ENCODE results near the gene SQOR.

The SQOR gene

GRCh38 chr15:45604326-45604725 is 30.5 kb upstream of the SQOR start:
- Histone ChIP-seq H3K9ac (ENCODE audit: low read length) (no peak overlapping the region), H3K27me3 (ENCODE audit: low read depth, low read length) (no peaks in the 10 kb centered on the region), H3K27ac (ENCODE audit: low read length) (peak overlapping the region; percentile 62), H2AFZ (ENCODE audit: low read depth, low read length) (no peak overlapping the region), H3K9me3 (ENCODE audit: insufficient read depth, low read length) (no peaks in the 10 kb centered on the region), H3K79me2 (ENCODE audit: low read length) (peaks cover 13% of the 10 kb centered on the region), H3K4me3 (ENCODE audit: low read length) (no peak overlapping the region), H3K4me1 (ENCODE audit: low read length) (peaks cover 33% of the 10 kb centered on the region), H4K20me1 (ENCODE audit: insufficient read depth, low read length) (peaks cover 9% of the 10 kb centered on the region; the same call in 1 of the 2 replicates), H3K36me3 (replicated peaks; ENCODE audit: low read depth, low read length) (peaks cover 8% of the 10 kb centered on the region), H3K4me2 (ENCODE audit: low read length) (peak overlapping the region; percentile 37)
- no peak for TF ChIP-seq CTCF (IDR thresholded peaks at IDR 0.05; ENCODE audit: low read depth, low read length)

GRCh38 chr15:45606413-45606812 is 28.4 kb upstream of the SQOR start:
- no peak overlapping the region for H3K9ac ChIP-seq (ENCODE audit: low read length)
- H3K4me2 ChIP-seq (ENCODE audit: low read length): peak overlapping the region; percentile 42
- peak overlapping the region; percentile 52 for H3K27ac ChIP-seq (ENCODE audit: low read length)
- H3K4me3 ChIP-seq (ENCODE audit: low read length): no peak overlapping the region
- peaks cover 13% of the 10 kb centered on the region for H3K79me2 ChIP-seq (ENCODE audit: low read length)
- H3K27me3 ChIP-seq (ENCODE audit: low read depth, low read length): no peaks in the 10 kb centered on the region
- H3K4me1 ChIP-seq (ENCODE audit: low read length): peaks cover 33% of the 10 kb centered on the region
- peaks cover 8% of the 10 kb centered on the region for H3K36me3 ChIP-seq (replicated peaks; ENCODE audit: low read depth, low read length)
- H3K9me3 ChIP-seq (ENCODE audit: insufficient read depth, low read length): no peaks in the 10 kb centered on the region
- H2AFZ ChIP-seq (ENCODE audit: low read depth, low read length): no peak overlapping the region
- peaks cover 9% of the 10 kb centered on the region; the same call in 1 of the 2 replicates for H4K20me1 ChIP-seq (ENCODE audit: insufficient read depth, low read length)
- TF ChIP-seq CTCF (IDR thresholded peaks at IDR 0.05; ENCODE audit: low read depth, low read length) (no peak), EZH2phosphoT487 (IDR thresholded peaks at IDR 0.05; ENCODE audit: low read depth) (no peak)

GRCh38 chr15:45606841-45607240 is 28.0 kb upstream of the SQOR start:
- Histone ChIP-seq H3K9me3 (ENCODE audit: insufficient read depth, low read length) (no peaks in the 10 kb centered on the region), H2AFZ (ENCODE audit: low read depth, low read length) (no peak overlapping the region), H3K4me3 (ENCODE audit: low read length) (no peak overlapping the region), H3K9ac (ENCODE audit: low read length) (no peak overlapping the region), H3K36me3 (replicated peaks; ENCODE audit: low read depth, low read length) (peaks cover 8% of the 10 kb centered on the region), H4K20me1 (ENCODE audit: insufficient read depth, low read length) (peaks cover 9% of the 10 kb centered on the region; the same call in 1 of the 2 replicates), H3K79me2 (ENCODE audit: low read length) (peaks cover 12% of the 10 kb centered on the region), H3K27me3 (ENCODE audit: low read depth, low read length) (no peaks in the 10 kb centered on the region), H3K27ac (ENCODE audit: low read length) (peak overlapping the region; percentile 52), H3K4me1 (ENCODE audit: low read length) (peaks cover 33% of the 10 kb centered on the region), H3K4me2 (ENCODE audit: low read length) (peak overlapping the region; percentile 42)
- TF ChIP-seq EZH2phosphoT487 (IDR thresholded peaks at IDR 0.05; ENCODE audit: low read depth) (no peak), CTCF (IDR thresholded peaks at IDR 0.05; ENCODE audit: low read depth, low read length) (no peak)

- Histone ChIP-seq H3K9ac (ENCODE audit: low read length) (no peak overlapping the region), H3K79me2 (ENCODE audit: low read length) (no peaks in the 10 kb centered on the region), H3K36me3 (replicated peaks; ENCODE audit: low read depth, low read length) (peaks cover 5% of the 10 kb centered on the region), H3K4me3 (ENCODE audit: low read length) (no peak overlapping the region), H3K9me3 (ENCODE audit: insufficient read depth, low read length) (no peaks in the 10 kb centered on the region), H2AFZ (ENCODE audit: low read depth, low read length) (no peak overlapping the region), H4K20me1 (ENCODE audit: insufficient read depth, low read length) (no peaks in the 10 kb centered on the region), H3K27me3 (ENCODE audit: low read depth, low read length) (no peaks in the 10 kb centered on the region), H3K4me2 (ENCODE audit: low read length) (no peak overlapping the region), H3K27ac (ENCODE audit: low read length) (no peak overlapping the region), H3K4me1 (ENCODE audit: low read length) (peaks cover 9% of the 10 kb centered on the region)
- TF ChIP-seq CTCF (IDR thresholded peaks at IDR 0.05; ENCODE audit: low read depth, low read length) (peak; percentile 71), EZH2phosphoT487 (IDR thresholded peaks at IDR 0.05; ENCODE audit: low read depth) (no peak)
Observed at GRCh38 chr15:45611305-45611704, 23.5 kb upstream of the SQOR start.

Data from OCI-LY3 (cell line).